HG03064 (cell line): ENCODE results near the gene CHTF18.
"Not testable (repeated sequence)": the region's sequence is repeated elsewhere in the genome, so short reads cannot be mapped to it uniquely, and the experiment has no call there.

ENCODE experiments used
- ATAC-seq: cut with Tn5 transposase; IDR thresholded peaks from one replicate; pipeline ENCODE4 v1.9.1; 2021; ENCODE audit warnings: low read depth; ENCODE audit not compliant: unreplicated experiment

The CHTF18 gene

DNA sequence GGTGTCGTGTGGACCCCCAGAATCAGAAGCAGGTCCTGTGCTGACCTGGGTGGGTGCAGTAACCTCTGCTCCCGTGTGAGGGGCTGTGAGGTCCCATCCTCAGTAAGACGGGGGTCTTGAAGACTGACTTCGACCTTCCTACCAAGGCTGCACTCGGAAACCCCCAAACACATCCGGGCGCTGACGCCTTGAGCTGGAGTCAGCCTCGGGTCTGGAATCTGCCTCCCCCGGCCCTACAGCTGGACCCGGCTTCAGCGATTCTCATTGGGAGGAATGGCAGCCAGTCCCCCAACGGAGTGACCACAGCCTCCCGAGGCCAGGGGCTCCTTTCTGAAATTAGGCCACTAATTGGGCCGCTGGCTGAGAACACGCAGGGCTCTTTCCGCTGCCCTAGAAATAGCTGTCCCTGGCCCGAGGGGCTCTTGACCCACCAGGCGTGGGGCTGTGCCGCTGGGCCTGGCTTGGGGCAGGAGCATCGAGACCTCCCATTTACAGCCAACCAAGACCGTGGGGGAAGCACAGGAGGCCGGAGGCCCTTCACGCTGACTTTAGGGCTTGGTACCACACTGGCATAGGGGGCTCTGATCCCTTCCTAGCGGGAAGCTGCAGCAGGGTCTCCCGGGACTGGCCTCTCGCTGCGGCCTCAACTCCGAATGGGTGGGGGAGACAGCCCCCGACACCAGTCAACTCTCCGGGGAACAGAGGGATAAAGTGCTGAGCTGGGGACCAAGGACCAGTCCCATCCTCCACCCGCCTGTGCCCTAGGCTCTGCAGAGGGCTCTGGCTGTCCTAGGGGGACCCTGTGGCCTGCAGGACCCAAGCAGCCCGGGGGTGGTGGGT lies 14.7 kb downstream of the CHTF18 start:
- ATAC-seq = no peak

DNA sequence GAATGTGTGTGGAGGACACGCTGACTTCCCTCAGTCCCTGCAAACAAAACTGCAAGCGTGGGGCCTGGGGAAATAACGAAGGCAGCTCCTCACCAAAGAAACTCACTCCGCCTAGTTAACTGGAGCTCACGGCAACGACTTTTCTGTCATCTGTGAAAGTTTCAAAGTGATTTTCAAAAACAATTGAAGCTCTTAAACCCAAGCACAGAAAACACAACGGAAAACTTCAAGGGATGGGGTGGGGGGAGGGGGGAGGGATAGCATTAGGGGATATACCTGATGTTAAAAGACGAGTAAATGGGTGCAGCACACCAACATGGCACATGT lies 15.3 kb downstream of the CHTF18 start:
- ATAC-seq = no peak

DNA sequence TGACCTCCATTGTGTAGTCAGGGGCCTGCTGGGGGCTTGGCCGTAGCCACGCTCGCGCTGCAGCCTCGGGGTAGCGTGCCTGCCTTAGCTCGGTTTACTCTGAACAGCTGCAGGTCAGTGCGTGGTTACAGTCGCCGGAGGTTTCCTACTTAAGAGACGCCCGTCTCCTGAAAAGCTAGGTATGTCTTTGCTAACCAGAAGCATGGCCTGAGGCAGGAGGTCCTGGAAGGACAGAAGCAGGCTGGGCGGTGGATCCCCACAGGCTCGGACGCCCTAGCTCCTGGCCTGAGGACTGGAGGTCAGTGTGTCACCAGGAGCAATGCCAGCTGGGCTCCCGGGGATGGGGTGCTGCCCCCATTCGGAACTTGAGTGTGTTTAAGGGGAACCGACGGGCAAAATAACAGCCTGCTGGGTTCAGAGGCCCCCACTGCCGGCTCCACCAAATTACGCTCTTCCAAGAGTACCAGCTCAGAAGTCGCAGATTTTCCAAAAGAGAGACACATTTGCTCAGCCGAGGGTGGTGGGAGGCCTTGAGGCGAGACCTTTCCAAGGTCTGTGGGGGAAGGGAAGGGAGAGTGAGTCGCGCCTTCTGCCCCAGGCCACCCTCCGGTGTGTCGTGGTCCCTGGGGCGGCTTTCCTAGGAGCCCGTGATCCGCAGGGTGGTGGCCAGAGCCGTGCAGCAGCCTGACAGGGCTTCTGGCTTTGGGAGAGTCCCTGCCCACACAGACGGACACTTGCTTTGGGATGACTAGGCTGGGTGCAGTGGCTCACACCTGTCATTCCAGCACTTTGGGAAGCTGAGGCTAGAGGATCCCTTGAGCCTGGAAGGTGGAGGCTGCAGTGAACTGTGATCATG lies 16.0 kb downstream of the CHTF18 start:
- ATAC-seq = no peak

DNA sequence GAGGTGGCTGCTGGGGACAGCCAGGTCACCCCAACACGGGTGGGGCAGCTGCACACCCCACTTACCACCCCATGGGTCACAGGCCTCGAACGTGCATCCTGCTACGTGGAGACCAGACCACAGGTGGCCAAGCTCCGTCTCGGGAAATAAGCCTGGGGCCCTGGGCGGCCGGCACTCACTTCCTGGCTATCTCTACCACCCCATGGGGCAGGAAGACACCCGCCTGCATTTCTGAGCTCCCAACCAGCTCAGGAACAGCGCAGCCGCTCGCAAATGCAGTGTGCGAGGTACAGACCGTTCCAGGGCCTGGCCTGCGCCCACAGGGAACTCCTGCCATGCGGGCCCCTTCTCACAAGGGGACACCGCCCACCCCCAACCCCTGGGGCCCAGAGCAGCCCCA lies 17.1 kb downstream of the CHTF18 start:
- no peak for ATAC-seq

DNA sequence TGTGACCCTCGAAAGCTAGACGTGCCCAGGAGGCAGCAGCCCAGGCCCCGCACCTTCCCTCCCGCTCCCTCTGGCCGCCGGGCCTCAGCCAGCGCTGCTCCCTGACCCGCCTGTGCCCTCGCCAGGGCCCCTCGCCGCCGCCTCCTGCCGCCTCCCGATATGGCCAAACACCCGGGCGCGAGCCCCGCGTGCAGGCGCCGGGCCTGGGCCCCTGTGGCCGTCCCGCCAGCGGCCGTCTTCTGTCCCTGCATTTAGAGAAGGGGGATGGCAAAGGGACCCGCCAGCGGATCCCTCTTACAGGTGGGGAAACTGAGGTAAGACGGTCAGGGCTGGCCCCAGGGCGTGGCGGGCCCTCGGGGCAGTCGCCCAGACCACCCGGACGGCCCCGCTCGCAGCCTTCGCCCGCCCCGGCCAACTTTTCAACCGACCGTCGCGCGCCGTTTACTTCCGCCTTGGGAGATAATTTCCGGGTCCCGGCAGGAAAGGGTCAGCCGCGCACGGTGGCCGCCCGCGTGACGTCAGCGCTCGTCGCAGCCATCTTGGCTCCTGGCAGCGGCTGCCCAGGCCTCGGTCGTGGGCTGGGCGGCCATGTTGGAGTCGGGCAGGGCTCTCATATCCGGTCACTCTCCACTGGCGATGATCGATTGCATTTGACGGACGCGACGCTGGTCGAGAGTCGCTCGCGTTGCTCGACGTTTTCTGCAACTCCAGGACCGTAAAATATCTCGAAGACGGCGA lies 19.1 kb downstream of the CHTF18 start:
- peak; percentile 84 for ATAC-seq

DNA sequence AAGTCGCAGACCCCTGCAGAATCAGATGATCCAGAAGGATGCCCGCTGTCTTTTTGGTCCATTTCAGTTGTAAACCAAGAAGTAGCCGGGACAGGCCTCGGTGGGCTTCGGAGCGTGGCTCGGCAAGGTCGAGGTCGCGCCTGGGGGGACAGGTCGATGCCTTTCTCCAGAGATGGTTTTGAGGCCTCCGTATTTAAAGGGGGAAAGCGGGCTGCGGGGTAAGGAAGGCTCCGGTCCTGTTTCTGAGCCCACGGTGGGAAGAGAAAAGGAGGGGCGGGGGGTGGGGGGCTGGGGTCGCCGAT lies 19.6 kb downstream of the CHTF18 start:
- ATAC-seq = no peak

DNA sequence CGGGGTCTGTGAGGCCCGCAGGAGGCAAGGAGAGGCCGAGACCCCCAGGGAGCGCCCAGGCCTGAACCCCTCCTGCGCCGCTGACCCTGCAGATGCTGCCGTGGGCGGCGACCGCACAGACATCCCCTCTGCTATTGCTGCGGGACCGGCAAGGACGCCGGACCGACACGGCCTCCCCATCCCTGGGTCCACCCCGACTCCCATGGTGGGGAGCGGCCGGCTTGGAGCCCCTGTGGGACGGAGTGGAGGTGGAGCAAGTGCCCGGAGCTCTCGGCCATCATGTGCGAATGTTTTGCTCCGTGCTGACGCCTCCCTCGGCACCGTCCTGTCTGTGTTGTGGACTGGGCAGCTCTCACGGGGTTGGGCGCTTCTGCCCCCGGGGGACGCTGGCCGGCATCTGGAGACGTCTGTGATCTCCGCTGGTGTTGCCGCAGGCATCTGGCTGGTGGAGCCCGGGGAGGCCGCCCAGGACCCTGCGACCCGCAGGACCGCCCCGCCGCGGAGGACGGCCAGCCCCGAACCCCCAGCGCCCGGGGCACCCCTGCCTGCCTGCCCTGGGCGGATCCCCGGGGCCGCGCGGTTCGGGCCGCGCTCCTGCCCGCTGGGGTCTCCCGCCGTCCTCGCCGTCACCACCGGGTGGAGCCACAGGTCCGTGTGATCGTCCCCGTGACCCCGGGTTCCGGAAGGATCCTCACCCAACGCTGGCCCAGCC lies 24.9 kb downstream of the CHTF18 start:
- ATAC-seq = no peak

DNA sequence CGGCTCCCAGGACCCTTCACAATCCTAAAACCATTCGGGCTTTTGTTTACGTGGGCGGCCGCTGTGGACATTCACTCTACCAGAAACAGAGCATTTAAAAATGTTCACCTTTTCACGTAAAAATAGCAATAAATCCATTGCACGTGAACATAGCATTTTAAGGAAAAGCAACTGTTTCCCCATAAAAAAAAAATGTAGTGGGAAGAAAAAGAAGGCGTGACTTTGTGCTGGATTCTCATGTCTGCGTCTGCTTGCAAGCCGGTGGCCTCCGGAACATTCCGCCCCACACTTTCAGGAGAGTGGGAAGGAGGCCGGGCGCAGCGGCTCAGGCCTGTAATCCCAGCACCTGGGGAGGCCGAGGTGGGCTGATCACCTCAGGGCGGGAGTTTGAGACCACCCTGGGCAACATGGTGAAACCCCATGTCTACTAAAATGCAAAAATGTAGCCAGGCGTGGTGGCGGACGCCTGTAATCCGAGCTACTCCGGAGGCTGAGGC lies 25.5 kb downstream of the CHTF18 start:
- no peak for ATAC-seq

DNA sequence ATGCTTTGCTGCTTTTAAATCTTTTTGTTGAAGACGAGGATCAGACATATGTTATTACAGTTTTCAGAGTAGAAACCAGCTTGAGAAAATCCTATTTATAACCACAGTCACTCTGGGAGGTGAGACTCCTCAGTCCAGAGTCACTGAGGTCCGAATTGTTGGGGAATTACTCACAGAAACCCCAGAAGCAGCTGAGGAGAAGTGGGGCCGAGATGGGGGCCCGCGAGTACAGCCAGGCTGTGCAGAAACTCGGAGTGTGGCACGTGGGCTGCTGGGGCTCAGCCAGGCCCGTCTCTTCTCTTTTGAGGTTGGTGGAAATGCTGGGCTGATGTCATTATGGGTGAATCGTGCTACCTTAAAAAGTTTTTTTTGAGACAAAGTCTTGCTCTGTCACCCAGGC lies 26.6 kb downstream of the CHTF18 start:
- no peak for ATAC-seq

DNA sequence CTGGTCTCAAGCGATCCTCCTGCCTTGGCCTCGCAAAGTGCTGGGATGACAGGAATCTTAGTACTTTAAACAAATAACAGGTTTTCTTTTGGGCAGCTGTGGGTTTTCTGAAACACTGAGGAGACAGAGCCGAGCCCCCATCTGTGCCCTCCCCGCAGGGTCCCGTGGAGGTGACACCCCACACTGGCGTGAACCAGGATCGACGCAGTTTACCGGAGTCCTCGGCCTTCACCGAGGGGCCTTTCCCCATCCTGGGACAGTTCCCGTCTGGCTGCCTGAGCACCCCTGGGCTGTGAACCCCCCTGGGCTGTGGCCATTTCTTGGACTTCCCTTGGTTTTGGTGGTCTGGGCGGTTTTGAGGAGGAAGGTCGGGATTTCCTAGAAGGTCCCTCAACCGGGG lies 27.4 kb downstream of the CHTF18 start:
- ATAC-seq = no peak

DNA sequence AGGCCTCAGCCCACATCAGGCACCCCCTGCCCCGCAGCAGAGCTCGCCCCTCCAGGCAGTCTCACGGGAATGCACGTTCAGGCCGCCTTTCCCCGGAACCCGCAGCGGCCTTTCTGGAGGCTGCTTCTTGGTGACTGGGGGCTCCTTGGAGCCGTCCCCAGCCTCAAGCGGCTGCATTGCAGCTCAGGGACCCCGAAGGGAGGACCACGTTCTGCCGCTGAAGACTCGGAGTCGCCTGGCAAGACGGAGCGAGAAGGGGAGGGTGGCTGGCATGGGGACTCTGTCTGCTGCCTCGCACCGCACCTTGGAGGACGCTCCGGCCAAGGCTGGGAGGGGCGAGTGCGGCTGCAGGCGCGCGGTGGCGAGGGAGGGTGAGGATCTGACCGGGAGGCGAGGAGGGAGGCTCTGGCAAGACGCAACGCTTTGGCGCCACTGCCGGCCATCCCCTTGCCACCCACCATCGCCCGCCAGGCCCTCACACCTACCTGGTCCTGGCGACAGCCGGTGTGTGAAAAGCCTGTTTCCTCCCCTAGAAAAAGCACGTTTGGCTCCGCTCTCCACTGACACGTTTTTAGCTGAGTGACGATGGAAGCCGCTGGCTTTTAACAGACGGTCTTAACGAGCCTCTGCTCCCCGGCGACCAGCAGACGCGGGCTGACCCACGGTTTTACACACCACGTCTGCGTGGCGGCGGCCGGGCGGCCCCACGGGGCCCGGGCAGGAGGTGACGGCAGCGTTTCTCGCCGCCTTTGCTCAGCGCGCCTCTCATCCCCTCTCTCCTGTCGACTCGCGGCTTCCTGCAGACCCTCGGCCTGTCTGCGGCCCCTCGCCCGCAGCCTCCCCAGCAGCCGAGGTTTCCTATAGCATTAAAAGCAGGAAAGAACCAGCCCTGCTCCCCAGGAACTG lies 28.8 kb downstream of the CHTF18 start:
- no peak for ATAC-seq

DNA sequence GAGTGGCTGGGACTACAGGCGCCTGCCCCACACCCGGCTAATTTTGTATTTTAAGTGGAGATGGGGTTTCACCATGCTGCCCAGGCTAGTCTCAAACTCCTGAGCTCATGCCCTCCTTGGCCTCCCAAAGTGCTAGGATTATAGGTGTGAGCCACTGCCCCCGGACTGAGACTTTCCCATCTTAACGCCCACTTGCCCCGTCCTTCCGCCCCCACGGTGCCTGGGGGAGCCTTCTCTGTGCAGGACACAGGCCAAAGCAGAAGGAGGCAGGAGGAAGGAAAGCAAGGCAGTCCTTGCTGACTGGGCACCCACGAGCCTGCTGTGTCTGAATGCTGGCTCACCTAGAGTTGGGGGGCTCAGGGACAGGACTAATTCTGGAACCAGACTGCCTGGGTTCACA lies 29.7 kb downstream of the CHTF18 start:
- ATAC-seq = no peak

DNA sequence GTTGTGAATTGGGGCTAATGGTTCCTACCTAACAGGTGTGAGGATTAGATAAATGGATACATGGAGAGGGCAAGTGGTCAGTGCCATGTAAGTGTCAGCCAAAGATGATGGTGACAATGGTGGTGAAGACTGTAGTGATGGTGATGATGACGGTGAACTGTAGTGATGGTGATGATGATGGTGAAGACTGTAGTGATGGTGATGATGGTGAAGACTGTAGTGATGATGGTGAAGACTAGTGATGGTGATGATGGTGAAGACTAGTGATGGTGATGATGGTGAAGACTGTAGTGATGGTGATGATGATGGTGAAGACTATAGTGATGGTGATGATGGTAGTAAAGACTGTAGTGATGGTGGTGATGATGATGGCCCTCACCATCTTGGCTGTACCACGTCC lies 30.2 kb downstream of the CHTF18 start:
- ATAC-seq = no peak

DNA sequence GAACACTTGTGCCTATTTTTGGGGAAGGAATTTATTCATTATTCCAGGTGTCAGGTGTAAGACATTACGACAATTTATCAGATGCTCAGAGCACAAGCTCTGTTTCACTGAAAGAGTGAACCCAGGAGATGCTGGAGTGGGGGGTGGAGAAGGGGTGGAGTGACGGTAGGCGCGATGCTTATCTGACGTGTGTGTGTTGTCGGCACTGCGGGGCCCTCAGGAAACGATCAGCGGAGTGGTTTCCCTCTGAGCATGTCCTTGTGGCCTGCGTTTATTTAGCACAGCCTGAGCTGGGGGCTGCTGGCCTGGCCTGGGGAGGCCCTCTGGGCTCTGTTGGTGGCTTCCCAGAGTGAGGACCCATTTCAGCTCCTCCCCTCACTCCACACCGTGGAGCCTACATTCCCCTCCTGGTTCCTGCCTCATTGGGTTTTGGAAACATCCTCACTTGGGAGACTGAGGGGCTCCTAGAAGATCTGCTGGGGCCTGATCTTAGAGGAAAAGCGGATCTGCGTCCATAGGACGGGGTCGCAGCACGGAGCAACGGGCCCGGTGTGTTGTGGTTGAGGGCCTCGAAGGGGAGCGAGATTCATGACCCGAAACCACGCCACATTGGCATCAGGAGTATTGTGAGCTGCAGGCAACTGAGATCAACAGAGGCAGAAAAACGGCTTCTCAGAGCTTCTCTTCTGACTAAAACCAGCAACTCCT lies 31.1 kb downstream of the CHTF18 start:
- no peak for ATAC-seq

DNA sequence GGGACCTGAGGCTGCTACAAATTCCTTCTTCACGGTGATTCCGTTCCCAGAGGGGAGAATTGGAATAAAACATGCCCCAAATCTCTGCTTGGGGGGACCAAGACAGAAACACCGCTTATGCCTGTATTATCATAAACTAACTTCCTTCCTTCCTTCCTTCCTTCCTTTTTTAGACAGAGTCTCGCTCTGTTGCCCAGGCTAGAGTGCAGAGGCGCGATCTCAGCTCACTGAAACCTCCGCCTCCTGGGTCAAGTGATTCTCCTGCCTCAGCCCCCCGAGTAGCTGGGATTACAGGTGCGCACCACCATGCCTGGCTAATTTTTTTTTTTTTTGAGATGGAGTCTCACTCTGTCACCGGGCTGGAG lies 31.6 kb downstream of the CHTF18 start:
- not testable (repeated sequence) for ATAC-seq

DNA sequence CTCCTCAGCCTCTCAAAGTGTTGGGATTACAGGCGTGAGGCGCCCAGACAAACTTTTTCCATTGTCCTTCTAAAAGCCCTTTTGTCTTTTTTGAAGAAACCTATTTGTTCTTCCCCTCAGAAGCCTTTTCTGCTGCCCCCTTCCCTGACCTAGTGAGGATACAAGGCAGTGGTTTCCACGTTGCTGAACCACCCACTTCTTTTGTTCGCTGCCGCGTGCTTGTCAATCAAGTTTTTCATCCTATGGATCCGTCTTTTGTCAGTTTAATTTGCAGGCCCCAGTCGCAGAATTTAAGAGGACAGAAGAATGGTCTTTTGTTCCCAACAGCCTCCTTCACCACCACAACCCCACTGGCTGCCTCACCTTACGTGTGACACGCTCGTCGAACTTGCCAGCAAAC lies 32.3 kb downstream of the CHTF18 start:
- ATAC-seq = no peak

DNA sequence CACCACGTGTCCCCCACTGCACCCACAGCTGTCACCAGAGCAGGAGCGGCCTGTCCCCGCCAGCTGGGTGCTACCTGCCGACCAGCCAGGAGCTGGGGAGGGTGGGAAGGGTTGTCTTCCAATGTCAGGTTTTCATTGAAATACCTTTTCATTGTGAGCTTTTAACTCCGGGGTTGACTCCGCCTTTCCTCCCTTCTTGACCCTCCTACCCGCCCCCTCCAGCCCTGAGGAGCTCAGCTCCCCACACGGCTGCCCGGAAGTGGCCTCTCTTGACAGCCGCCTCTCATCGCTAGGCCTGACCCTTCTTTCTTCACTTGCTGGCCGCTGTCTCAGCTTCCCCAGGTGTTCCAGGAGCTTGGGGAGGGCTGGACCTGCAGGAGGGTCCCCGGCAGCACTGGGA lies 33.3 kb downstream of the CHTF18 start:
- no peak for ATAC-seq

DNA sequence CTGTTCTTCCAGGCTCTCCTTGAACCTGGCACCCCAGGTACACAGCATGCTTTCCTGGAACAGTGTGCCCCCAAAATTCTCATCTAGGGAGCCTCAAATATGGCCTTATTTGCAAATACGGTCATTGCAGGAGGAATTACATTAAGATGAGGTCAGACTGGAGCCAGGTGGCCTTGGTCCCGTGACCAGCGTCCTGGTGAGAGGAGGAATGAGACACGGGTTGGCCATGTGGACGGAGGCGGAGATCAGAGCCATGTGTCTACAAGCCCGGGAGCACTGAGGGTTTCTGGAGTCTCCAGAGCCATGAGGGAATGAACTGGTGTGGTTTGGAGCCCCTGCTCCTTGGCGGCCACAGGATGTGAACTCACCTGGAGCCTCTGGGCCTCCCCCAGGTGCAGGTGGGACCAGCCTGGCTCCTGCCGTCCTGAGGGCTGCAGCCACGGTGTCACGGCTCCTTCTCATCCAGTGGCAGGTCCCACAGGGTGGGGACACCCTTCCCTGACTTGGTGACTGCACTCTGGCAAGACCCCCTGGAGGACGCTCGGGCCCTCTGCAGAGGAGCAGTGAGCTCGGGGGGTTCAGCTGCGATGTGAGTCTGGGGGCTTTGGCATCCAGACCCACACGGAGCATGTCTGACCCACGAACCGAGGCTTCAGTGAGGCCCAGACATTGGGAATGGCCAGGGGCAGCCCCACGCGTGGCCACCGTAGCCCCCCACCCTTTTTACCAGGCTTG lies 33.9 kb downstream of the CHTF18 start:
- no peak for ATAC-seq

DNA sequence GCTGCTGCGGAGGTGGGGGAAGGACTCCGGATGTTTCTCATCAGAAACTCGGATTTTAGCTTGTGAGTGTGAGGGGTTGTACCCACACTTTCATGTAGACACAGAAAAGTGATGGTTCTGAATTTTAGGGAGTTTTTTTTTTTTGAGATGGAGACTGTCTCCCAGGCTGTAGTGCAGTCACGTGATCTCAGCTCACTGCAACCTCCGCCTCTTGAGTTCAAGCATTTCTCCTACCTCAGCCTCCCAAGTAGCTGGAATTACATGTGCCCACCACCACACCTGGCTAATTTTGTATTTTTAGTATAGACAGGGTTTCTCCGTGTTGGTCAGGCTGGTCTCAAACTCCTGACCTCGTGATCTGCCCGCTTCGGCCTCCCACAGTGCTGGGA lies 34.5 kb downstream of the CHTF18 start:
- ATAC-seq = no peak
